ENCODE measurements around the gene SDR9C7.
"Not testable (repeated sequence)": the region's sequence is repeated elsewhere in the genome, so short reads cannot be mapped to it uniquely, and the experiment has no call there.

The SDR9C7 gene

GRCh38 chr12:56914256-56914655 is 20.0 kb downstream of the SDR9C7 start:
- DNase-seq (ENCODE audit: low read depth in 2 of 2): no peak
- TF ChIP-seq CTCF (IDR thresholded peaks at IDR 0.05; ENCODE audit: low read depth, low read length): no peak
- no peak overlapping the region for H3K4me3 ChIP-seq (replicated peaks in 1 of 2; ENCODE audit: low read depth in 2 of 2, low read length in 2 of 2)

- H3K4me3 ChIP-seq (replicated peaks in 1 of 2; ENCODE audit: low read depth in 2 of 2, low read length in 2 of 2); DNase-seq (ENCODE audit: low read depth in 2 of 2): not testable (repeated sequence)
Measured at GRCh38 chr12:56909403-56909802, 24.8 kb downstream of the SDR9C7 start.

- no peak for TF ChIP-seq CTCF (IDR thresholded peaks at IDR 0.05; ENCODE audit: low read depth, low read length)
- DNase-seq (ENCODE audit: low read depth in 2 of 2): no peak
- H3K4me3 ChIP-seq (replicated peaks in 1 of 2; ENCODE audit: low read depth in 2 of 2, low read length in 2 of 2): no peak overlapping the region
Measured at GRCh38 chr12:56908136-56908535, 26.1 kb downstream of the SDR9C7 start.

- no peak for DNase-seq (ENCODE audit: low read depth in 2 of 2)
- H3K4me3 ChIP-seq (replicated peaks in 1 of 2; ENCODE audit: low read depth in 2 of 2, low read length in 2 of 2): no peak overlapping the region
- TF ChIP-seq CTCF (IDR thresholded peaks at IDR 0.05; ENCODE audit: low read depth, low read length): no peak
Measured at GRCh38 chr12:56905852-56906251, 28.4 kb downstream of the SDR9C7 start.

- TF ChIP-seq CTCF (IDR thresholded peaks at IDR 0.05; ENCODE audit: low read depth, low read length): no peak
- no peak for DNase-seq (ENCODE audit: low read depth in 2 of 2)
- no peak overlapping the region for H3K4me3 ChIP-seq (replicated peaks in 1 of 2; ENCODE audit: low read depth in 2 of 2, low read length in 2 of 2)
Measured at GRCh38 chr12:56903374-56903773, 30.8 kb downstream of the SDR9C7 start.

- DNase-seq (ENCODE audit: low read depth in 2 of 2); H3K4me3 ChIP-seq (replicated peaks in 1 of 2; ENCODE audit: low read depth in 2 of 2, low read length in 2 of 2): not testable (repeated sequence)
Measured at GRCh38 chr12:56901313-56901712, 32.9 kb downstream of the SDR9C7 start.

- no peak overlapping the region for H3K4me3 ChIP-seq (replicated peaks in 1 of 2; ENCODE audit: low read depth in 2 of 2, low read length in 2 of 2)
- DNase-seq (ENCODE audit: low read depth in 2 of 2): peak; percentile 39 to 45
- TF ChIP-seq CTCF (IDR thresholded peaks at IDR 0.05; ENCODE audit: low read depth, low read length): no peak
Measured at GRCh38 chr12:56900583-56900982, 33.6 kb downstream of the SDR9C7 start.

- TF ChIP-seq CTCF (IDR thresholded peaks at IDR 0.05; ENCODE audit: low read depth, low read length): no peak
- peak in 1 of 2 donors; percentile 5 for DNase-seq (ENCODE audit: low read depth in 2 of 2)
- H3K4me3 ChIP-seq (replicated peaks in 1 of 2; ENCODE audit: low read depth in 2 of 2, low read length in 2 of 2): no peak overlapping the region
Measured at GRCh38 chr12:56898938-56899337, 35.3 kb downstream of the SDR9C7 start.
